Measurements from ENCODE around the gene WDR33.

The WDR33 gene

GRCh38 chr2:127681288-127681804 lies 129.6 kb downstream of the WDR33 start:
- no peak for ATAC-seq (replicated peaks)
- Mint-ChIP-seq H3K9me3 (no peaks in the 10 kb centered on the region), H3K27ac (no peak overlapping the region)

DNA sequence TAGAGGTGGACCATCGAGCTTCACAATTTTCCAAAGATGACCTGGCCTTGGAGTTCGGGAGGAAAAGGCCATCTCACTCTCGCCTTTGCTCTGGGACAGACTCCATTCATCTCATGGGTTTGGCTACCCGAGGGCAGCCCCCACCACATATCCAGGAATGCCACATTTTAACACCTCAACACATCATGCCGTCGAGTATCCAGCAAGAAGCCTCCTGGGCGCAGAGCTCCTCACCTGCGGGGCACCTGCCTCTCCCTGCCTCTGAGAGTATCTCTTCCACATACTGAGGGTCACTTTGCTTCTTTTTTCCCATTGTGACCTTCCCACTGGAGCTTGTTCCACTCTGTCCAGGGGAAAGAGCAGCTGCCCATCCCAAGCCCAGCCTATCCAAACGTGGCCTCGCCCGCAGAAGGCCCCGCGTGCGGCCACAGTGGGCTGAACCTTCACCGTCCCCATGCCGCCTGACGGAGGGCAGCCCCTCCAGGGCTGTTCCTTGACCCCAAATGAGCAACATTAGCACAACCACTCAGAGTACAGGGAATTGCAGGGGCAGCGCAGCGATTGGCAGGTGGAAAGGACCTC lies 130.2 kb downstream of the WDR33 start:
- DNase-seq (no peak), ATAC-seq (replicated peaks) (no peak)
- Mint-ChIP-seq H3K27me3 (peaks cover 27 to 57% of the 10 kb centered on the region in 2 donors), H3K27ac (no peak overlapping the region), H3K4me1 (ENCODE audit: low read depth in 2 of 2) (peaks cover 0 to 4% of the 10 kb centered on the region in 2 donors), H3K4me3 (no peak overlapping the region), H3K36me3 (ENCODE audit: insufficient read depth) (peaks cover 3% of the 10 kb centered on the region), H3K9me3 (no peaks in the 10 kb centered on the region)

More at GRCh38 chr2:127681288-127681804, 129.6 kb downstream of the WDR33 start:
- Mint-ChIP-seq H3K27me3 (peaks cover 21 to 57% of the 10 kb centered on the region in 2 donors), H3K4me1 (ENCODE audit: low read depth in 2 of 2) (peaks cover 0 to 2% of the 10 kb centered on the region in 2 donors), H3K4me3 (no peak overlapping the region), H3K36me3 (ENCODE audit: insufficient read depth) (peaks cover 3% of the 10 kb centered on the region)
- DNase-seq, result no peak

DNA sequence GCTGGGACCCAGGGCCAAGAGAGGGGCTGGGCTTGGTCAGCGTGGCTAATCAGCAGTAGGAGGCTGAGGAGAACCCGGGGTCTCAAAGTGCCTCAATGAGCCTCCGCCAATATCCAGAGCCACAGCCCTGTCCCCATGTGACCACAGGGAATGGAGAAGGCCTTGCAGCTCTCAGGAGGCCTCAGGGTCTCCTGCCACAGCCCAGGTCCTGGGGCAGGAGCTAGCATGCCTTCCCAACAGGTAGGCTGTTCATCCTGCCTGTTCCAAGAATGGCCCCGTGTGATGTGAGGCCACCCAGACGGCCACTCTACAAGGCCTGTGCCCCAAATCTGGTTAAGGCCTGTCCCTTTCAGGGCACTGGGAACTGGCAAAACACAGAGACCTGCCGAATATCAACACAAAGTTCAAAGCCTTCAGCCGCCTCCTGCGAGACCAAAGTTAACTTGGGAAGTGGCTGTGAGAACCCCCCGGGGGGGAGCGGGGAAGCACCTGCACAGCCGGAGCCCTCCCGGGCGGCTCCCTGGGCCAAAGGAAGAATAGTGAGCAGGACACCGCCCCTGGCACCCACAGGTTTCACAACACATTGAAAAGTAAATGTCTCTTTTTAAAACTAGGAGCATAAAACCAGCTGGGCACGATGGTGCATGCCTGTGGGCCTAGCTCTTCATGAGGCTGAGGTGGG lies 131.2 kb downstream of the WDR33 start:
- Mint-ChIP-seq H3K27me3 (peaks cover 30 to 53% of the 10 kb centered on the region in 2 donors), H3K4me3 (no peak overlapping the region), H3K27ac (no peak overlapping the region), H3K36me3 (ENCODE audit: insufficient read depth) (peaks cover 3% of the 10 kb centered on the region), H3K9me3 (no peaks in the 10 kb centered on the region), H3K4me1 (ENCODE audit: low read depth in 2 of 2) (peaks cover 0 to 4% of the 10 kb centered on the region in 2 donors)
- DNase-seq, result no peak
- ATAC-seq (replicated peaks), result no peak

DNA sequence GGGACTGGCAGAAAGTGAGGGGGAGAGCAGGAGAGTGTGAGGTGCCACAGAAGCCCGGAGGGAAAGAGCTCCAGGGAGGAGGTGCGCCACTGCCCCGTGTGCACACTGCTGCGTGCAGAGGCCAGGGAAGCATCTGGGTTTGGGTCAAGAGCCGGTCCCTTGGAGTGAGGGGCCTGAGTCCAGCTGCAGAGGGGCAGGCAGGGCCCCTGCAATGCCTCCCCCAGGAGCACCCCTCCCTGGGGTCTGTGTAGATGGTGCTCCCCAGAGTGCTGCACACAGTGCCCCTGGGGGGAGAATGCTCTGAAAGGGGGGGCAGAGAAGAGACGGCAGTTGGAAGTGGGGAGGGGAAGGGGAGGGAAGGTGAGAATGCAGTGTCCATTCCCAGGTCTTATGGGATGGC lies 132.0 kb downstream of the WDR33 start:
- Mint-ChIP-seq H3K9me3 (no peaks in the 10 kb centered on the region), H3K36me3 (ENCODE audit: insufficient read depth) (peaks cover 3% of the 10 kb centered on the region), H3K27ac (no peak overlapping the region), H3K4me3 (no peak overlapping the region), H3K4me1 (ENCODE audit: low read depth in 2 of 2) (peaks cover 5 to 10% of the 10 kb centered on the region in 2 donors), H3K27me3 (peaks cover 37 to 59% of the 10 kb centered on the region in 2 donors)
- no peak for ATAC-seq (replicated peaks)
- DNase-seq, result no peak

DNA sequence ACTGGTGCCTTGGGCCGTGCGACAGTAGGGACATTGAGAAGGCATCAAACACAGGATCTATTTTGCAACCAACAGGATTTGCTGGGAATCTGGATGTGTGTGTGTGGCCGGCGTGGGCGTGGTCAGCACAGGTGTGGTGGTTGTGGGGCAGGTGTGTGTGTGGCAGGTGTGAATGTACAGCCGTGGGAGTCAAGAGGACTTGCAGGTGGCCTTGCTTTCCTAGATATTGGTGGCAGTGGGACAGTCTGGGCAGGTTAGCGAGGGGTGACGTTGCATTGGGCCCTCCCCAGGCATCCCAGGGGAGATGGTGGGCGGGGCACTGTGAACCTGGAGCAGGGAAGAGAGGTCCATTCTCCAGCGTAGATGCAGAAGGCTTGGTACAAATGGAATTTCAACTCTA lies 132.4 kb downstream of the WDR33 start:
- Mint-ChIP-seq H3K9me3 (no peaks in the 10 kb centered on the region), H3K4me1 (ENCODE audit: low read depth in 2 of 2) (peaks cover 5 to 10% of the 10 kb centered on the region in 2 donors), H3K4me3 (no peak overlapping the region), H3K27ac (no peak overlapping the region), H3K36me3 (ENCODE audit: insufficient read depth) (peaks cover 3% of the 10 kb centered on the region), H3K27me3 (peaks cover 41 to 59% of the 10 kb centered on the region in 2 donors)
- DNase-seq, result no peak
- no peak for ATAC-seq (replicated peaks)

DNA sequence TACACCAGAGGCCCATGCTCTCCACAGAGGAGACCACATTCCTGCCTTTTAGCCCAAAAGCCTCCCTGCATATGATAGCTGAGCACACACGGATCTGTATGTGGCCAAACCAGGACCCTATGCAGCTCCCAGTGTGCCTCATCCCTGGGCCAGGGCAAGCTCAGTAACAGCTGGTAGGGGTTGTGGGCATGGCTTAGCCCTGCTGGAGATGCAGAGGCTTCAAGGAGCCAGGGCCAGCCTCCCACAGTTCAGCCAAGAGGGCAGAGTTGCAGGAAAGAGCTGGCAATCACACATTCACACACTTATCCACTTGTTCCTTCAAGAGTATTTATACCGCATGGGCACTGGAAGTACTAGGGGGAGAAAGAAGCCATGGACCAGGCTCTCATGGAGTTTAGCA lies 134.1 kb downstream of the WDR33 start:
- H3K4me3 Mint-ChIP-seq, result no peak overlapping the region
- no peak for DNase-seq
- peaks cover 3% of the 10 kb centered on the region for H3K36me3 Mint-ChIP-seq (ENCODE audit: insufficient read depth)
- peaks cover 55 to 74% of the 10 kb centered on the region in 2 donors for H3K27me3 Mint-ChIP-seq
- no peak for ATAC-seq (replicated peaks)
- H3K9me3 Mint-ChIP-seq, result no peaks in the 10 kb centered on the region
- peaks cover 5 to 10% of the 10 kb centered on the region in 2 donors for H3K4me1 Mint-ChIP-seq (ENCODE audit: low read depth in 2 of 2)
- no peak overlapping the region for H3K27ac Mint-ChIP-seq

GRCh38 chr2:127675331-127676261 lies 135.4 kb downstream of the WDR33 start, which contains the start of gene LIMS2:
LIMS2 (minus strand) TSS chr2:127675530; CDS start chr2:127675024, 506 bp downstream.
- H3K36me3 Mint-ChIP-seq (ENCODE audit: insufficient read depth), result peaks cover under 1% of the 10 kb centered on the region
- DNase-seq (no peak), ATAC-seq (replicated peaks) (no peak)
- no peaks in the 10 kb centered on the region for H3K9me3 Mint-ChIP-seq
- peak within 1 kb of the TSS in 1 of 2 donors; percentile 17 for H3K27ac Mint-ChIP-seq
- H3K27me3 Mint-ChIP-seq, result peaks cover 66 to 80% of the 10 kb centered on the region in 2 donors
- H3K4me3 Mint-ChIP-seq, result peak within 1 kb of the TSS; percentile 82 to 86
- H3K4me1 Mint-ChIP-seq (ENCODE audit: low read depth in 2 of 2), result peaks cover 5 to 9% of the 10 kb centered on the region in 2 donors

DNA sequence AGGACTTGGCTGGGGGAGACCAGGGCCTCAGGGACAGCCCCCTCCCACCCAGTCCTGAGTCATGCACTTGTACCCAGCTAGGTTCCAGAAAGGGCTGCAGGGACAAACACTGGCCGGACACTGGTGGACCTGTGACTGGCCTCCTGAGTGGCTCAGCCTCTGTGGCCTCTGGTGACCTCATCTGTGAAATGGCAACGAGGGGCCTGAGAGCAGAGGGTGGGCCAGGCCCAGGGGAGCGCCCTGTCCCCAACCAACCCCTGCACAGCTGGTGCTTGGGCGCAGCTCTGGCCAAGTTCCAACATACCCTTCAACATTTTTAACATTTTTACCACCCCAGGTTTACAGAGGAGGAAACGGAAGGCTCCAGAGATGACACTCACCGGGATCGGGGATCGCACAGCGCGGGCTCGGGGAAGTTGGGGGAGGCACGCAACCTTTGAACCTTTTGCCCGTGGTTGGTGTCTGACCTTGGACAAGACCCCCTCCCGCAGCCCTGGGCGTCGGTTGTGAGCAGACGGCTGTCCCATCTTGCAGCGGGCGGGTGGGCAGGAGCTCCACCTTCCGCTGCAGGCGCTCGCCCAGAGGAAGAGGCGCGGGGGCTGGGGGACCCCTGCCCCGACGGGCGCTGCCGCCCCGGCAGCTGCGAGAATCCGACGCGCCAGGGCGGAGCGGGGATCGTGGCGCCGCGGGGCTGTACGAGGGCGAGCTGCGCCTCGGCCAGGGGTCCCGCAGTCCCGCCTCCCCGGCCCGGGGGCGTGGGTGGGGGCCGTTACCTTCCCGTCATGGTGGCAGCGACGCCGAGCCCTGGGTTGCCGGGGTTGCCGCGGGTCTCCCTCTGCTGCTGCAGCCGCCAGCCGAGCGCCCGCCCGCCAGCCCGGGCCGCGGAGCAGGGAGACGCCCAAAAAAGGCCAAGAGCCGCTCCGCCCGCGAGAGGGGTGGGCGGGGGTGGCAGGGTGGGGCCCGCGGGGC lies 136.4 kb downstream of the WDR33 start:
- H3K4me3 Mint-ChIP-seq, result peak overlapping the region; percentile 82 to 86
- peaks cover 76 to 85% of the 10 kb centered on the region in 2 donors for H3K27me3 Mint-ChIP-seq
- peaks cover 5 to 9% of the 10 kb centered on the region in 2 donors for H3K4me1 Mint-ChIP-seq (ENCODE audit: low read depth in 2 of 2)
- no peaks in the 10 kb centered on the region for H3K9me3 Mint-ChIP-seq
- DNase-seq (peak in 1 of 3 experiments; percentile 13), ATAC-seq (replicated peaks) (peak; percentile 69)
- no peaks in the 10 kb centered on the region for H3K36me3 Mint-ChIP-seq (ENCODE audit: insufficient read depth)
- H3K27ac Mint-ChIP-seq, result peak overlapping the region in 1 of 2 donors; percentile 17

DNA sequence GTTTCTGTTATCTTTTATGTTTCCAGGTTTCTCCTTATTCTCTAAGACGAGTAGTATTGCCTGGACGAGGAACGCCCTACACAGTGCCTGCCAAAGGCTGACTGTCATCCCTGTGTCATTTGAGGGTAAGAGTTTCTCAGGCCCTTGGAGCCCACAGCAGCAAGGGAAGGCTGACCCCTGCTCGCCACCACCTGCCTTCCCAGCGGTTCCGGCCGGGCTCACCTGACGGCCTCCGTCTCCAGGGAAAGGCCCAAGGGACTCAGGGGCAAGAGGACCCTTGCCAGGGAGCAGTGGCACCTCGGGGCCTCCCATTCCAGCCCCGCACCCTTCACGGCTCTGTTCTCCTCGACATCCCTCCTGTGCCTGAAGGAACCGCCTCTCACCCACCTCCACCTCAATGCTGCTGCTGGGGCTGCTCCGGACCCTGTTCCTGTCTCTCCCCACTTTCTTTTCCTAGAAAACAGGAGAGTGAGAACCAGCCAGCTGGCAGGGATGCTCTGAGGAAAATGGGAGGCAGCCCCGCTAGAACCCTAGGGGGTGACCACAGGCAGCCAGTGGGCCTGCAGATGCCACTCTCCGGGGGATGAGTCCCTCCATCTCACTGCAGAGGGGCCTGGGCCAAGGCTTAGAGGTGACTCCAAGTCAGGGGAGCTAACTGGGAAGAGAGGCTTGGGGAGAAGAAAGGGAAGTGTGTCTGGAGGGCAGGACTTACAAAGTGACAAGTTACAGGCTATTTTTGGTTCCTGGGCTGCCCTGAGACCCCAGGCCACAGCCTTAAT lies 137.5 kb downstream of the WDR33 start:
- Mint-ChIP-seq H3K27ac (no peak overlapping the region), H3K27me3 (peaks cover 79% of the 10 kb centered on the region in 2 donors), H3K4me3 (peak overlapping the region; percentile 82 to 86), H3K9me3 (no peaks in the 10 kb centered on the region), H3K36me3 (ENCODE audit: insufficient read depth) (no peaks in the 10 kb centered on the region), H3K4me1 (ENCODE audit: low read depth in 2 of 2) (peaks cover 5 to 9% of the 10 kb centered on the region in 2 donors)
- no peak for DNase-seq
- no peak for ATAC-seq (replicated peaks)

- Mint-ChIP-seq H3K4me1 (ENCODE audit: low read depth in 2 of 2) (peaks cover 5 to 9% of the 10 kb centered on the region in 2 donors), H3K4me3 (no peak overlapping the region), H3K27me3 (peaks cover 72 to 75% of the 10 kb centered on the region in 2 donors), H3K9me3 (no peaks in the 10 kb centered on the region), H3K36me3 (ENCODE audit: insufficient read depth) (no peaks in the 10 kb centered on the region), H3K27ac (no peak overlapping the region)
- ATAC-seq (replicated peaks) (no peak), DNase-seq (no peak)
Observed at GRCh38 chr2:127672341-127673224, 138.4 kb downstream of the WDR33 start.

Data from effector memory CD8-positive, alpha-beta T cell (primary cell).